Esophagus (tissue), 2 donors: ENCODE data around the gene EEFSEC. TPM values are rescaled to one million over a fixed set of nuclear protein-coding genes. Genes with fewer than 3 reads are reported as not detected.

Source experiments
- H3K27ac ChIP-seq, 2 donors: one replicate each; pipeline ENCODE4 v1.5.1; 2013; ENCODE audit warnings: low read depth in 2 of 2, mild to moderate bottlenecking in 2 of 2, inconsistent platforms in 1 of 2, low read length in 1 of 2, moderate library complexity in 1 of 2
- H3K27me3 ChIP-seq, 2 donors: one replicate each; pipeline ENCODE4 v1.6.1; 2013; ENCODE audit warnings: low read length in 2 of 2, control low read depth in 1 of 2, mild to moderate bottlenecking in 1 of 2; ENCODE audit not compliant: insufficient read depth in 2 of 2, control insufficient read depth in 1 of 2
- H3K36me3 ChIP-seq, 2 donors: one replicate each; pipeline ENCODE4 v1.6.1; 2013; ENCODE audit warnings: low read length in 1 of 2; ENCODE audit not compliant: control insufficient read depth in 2 of 2, insufficient read depth in 2 of 2
- H3K4me1 ChIP-seq, 2 donors: one replicate each; pipeline ENCODE4 v1.6.1; 2013; ENCODE audit warnings: low read length in 1 of 2; ENCODE audit not compliant: control insufficient read depth in 2 of 2, insufficient read depth in 2 of 2
- H3K4me3 ChIP-seq, 2 donors: one replicate each; pipeline ENCODE4 v1.5.1; 2013; ENCODE audit warnings: low read length in 2 of 2, mild to moderate bottlenecking in 2 of 2, low read depth in 1 of 2, moderate library complexity in 1 of 2
- H3K9me3 ChIP-seq, 2 donors: one replicate each; pipeline ENCODE4 v1.6.1; 2013; ENCODE audit warnings: mild to moderate bottlenecking in 2 of 2, low read depth in 1 of 2, low read length in 1 of 2, moderate library complexity in 1 of 2; ENCODE audit not compliant: control insufficient read depth in 2 of 2, insufficient read depth in 1 of 2
- WGBS, 2 donors: extraction: QIAGEN DNeasy Blood & Tissue Kit; methylation state at CpG; one replicate each; pipeline ENCODE4 v1.1.7; 2013; 5-methylcytosine and 5-hydroxymethylcytosine counted together
- polyA plus RNA-seq, 2 donors: library from polyadenylated mRNA; stranded (reverse); fragments of 200-250 nt; gene quantifications; one replicate each; pipeline ENCODE4 v1.2.3, GENCODE V29; 2013
- donor health status: healthy with polysubstance abuse.
- donor health status: Bipolar disorder and iron deficiency.

Gene EEFSEC
- 1 to 10 TPM; 6.1 to 10.0 TPM for polyA plus RNA-seq

- 0% methylated on average over 87 to 96 of the region's 96 CpGs for WGBS, 2 donors
- Histone ChIP-seq H3K4me1 (no peaks in the 10 kb centered on the region), H3K36me3 (no peaks in the 10 kb centered on the region), H3K9me3 (no peaks in the 10 kb centered on the region), H3K27me3 (no peaks in the 10 kb centered on the region), H3K27ac (peak within 1 kb of the TSS; percentile 72 to 85), H3K4me3 (peak within 1 kb of the TSS; percentile 54 to 89)
Observed at GRCh38 chr3:128153156-128154041, at the start of gene EEFSEC. Gene EEFSEC (plus strand): TSS chr3:128153481. CDS start chr3:128153508, 27 bp downstream.

- no peak overlapping the region for H3K4me3 ChIP-seq
- no peaks in the 10 kb centered on the region for H3K9me3 ChIP-seq
- H3K27ac ChIP-seq: no peak overlapping the region
- WGBS, 2 donors: 83% methylated on average over 8 of the region's 8 CpGs
- H3K4me1 ChIP-seq: no peaks in the 10 kb centered on the region
- no peaks in the 10 kb centered on the region for H3K27me3 ChIP-seq
- H3K36me3 ChIP-seq: peaks cover 0 to 4% of the 10 kb centered on the region in 2 donors
Observed at GRCh38 chr3:128107834-128108233, 45.4 kb upstream of the EEFSEC start.

- Histone ChIP-seq H3K4me3 (no peak overlapping the region), H3K27ac (no peak overlapping the region), H3K36me3 (peaks cover 0 to 8% of the 10 kb centered on the region in 2 donors), H3K27me3 (no peaks in the 10 kb centered on the region), H3K4me1 (no peaks in the 10 kb centered on the region), H3K9me3 (no peaks in the 10 kb centered on the region)
- WGBS, 2 donors: 93 to 95% methylated on average over 5 of the region's 5 CpGs
Observed at GRCh38 chr3:128111147-128111546, 42.1 kb upstream of the EEFSEC start.

GRCh38 chr3:128112357-128112968 is 40.8 kb upstream of the EEFSEC start:
- no peaks in the 10 kb centered on the region for H3K4me1 ChIP-seq
- H3K4me3 ChIP-seq: no peak overlapping the region
- no peaks in the 10 kb centered on the region for H3K9me3 ChIP-seq
- peaks cover 0 to 8% of the 10 kb centered on the region in 2 donors for H3K36me3 ChIP-seq
- 68 to 71% methylated on average over 7 of the region's 7 CpGs for WGBS, 2 donors
- H3K27ac ChIP-seq: no peak overlapping the region
- no peaks in the 10 kb centered on the region for H3K27me3 ChIP-seq

- Histone ChIP-seq H3K4me1 (no peaks in the 10 kb centered on the region), H3K27ac (no peak overlapping the region), H3K9me3 (no peaks in the 10 kb centered on the region), H3K4me3 (no peak overlapping the region), H3K36me3 (peaks cover 0 to 8% of the 10 kb centered on the region in 2 donors), H3K27me3 (no peaks in the 10 kb centered on the region)
- WGBS, 2 donors: 71 to 73% methylated on average over 9 of the region's 9 CpGs
Observed at GRCh38 chr3:128113817-128114794, 39.2 kb upstream of the EEFSEC start.

GRCh38 chr3:128122013-128122412 is 31.3 kb upstream of the EEFSEC start:
- H3K4me3 ChIP-seq: no peak overlapping the region
- H3K27me3 ChIP-seq: no peaks in the 10 kb centered on the region
- H3K4me1 ChIP-seq: no peaks in the 10 kb centered on the region
- H3K36me3 ChIP-seq: peaks cover 0 to 4% of the 10 kb centered on the region in 2 donors
- H3K27ac ChIP-seq: no peak overlapping the region
- 93 to 97% methylated on average over 1 of the region's 1 CpG for WGBS, 2 donors
- H3K9me3 ChIP-seq: no peaks in the 10 kb centered on the region

- peak overlapping the region; percentile 86 to 96 for H3K4me3 ChIP-seq
- H3K27ac ChIP-seq: peak overlapping the region; percentile 57 to 72
- no peaks in the 10 kb centered on the region for H3K4me1 ChIP-seq
- no peaks in the 10 kb centered on the region for H3K9me3 ChIP-seq
- no peaks in the 10 kb centered on the region for H3K27me3 ChIP-seq
- H3K36me3 ChIP-seq: peaks cover 0 to 4% of the 10 kb centered on the region in 2 donors
- 1 to 2% methylated on average over 22 of the region's 22 CpGs for WGBS, 2 donors
Observed at GRCh38 chr3:128123156-128123537, 30.1 kb upstream of the EEFSEC start.

- no peaks in the 10 kb centered on the region for H3K27me3 ChIP-seq
- H3K4me1 ChIP-seq: no peaks in the 10 kb centered on the region
- 3% methylated on average over 46 to 47 of the region's 47 CpGs for WGBS, 2 donors
- H3K4me3 ChIP-seq: peak within 1 kb of the TSS; percentile 86 to 96
- peak within 1 kb of the TSS; percentile 71 to 72 for H3K27ac ChIP-seq
- H3K9me3 ChIP-seq: no peaks in the 10 kb centered on the region
- peaks cover 0 to 4% of the 10 kb centered on the region in 2 donors for H3K36me3 ChIP-seq
Observed at GRCh38 chr3:128123538-128124368, 29.5 kb upstream of the EEFSEC start, which contains the start of gene RUVBL1. Gene RUVBL1 (minus strand): TSS chr3:128123812. CDS start chr3:128123724, 88 bp downstream.
